Measurements from ENCODE around the gene FRY. TPM values are rescaled to one million over a fixed set of nuclear protein-coding genes. Genes with fewer than 3 reads are reported as not detected.
"Not testable (repeated sequence)": the region's sequence is repeated elsewhere in the genome, so short reads cannot be mapped to it uniquely, and the experiment has no call there.

Gene FRY
- total and polyA plus RNA-seq, 2 donors from 2014 or later, result 21.8 to 69.5 TPM

DNA sequence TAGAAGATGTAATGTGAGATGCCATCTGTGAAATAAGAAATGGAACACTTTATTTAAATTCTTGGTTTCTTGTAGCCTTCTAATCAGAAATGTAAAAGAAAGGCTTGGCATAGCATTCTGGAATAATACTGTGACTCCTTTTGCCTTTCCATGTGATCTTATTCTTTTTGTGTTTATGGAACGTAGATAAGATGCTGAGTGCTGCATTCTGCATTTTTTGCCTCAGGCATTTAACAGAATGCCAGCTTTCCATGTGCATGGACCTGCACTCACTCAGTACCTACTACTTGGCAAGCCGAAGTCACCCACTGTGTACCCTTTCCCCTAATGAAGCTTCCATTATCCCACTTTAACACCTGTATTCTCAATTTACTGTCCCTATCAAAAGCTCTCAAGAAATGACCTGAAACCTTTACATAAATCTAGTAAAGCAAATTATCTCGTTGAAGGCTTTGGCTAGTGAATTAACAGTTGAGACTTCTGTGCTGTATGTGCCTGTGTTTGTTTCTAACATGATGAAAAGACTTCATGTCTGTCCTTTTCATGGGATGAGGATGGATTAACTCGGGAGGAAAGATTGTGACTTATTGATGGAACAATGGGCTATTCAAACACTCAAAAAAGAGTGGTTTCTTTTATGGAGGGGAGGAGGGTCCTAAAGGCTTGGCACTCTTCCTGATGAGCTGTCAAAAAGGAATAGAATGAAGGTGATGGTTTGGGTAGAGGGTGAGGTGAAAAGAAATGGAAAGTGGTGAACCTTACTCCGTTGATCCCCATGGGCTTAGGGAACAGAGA, 44.7 kb upstream of the FRY start:
- DNase-seq (no peak), FAIRE-seq (no peak)
- H3K36me3 ChIP-seq (ENCODE audit: control insufficient read depth in 2 of 3, insufficient read depth in 3 of 3, low read length in 3 of 3), result no peaks in the 10 kb centered on the region
- no peak for TF ChIP-seq CTCF (IDR thresholded peaks at IDR 0.05; ENCODE audit: borderline replicate concordance, extremely low read depth, insufficient read depth)
- no peaks in the 10 kb centered on the region for H3K27me3 ChIP-seq (ENCODE audit: control insufficient read depth, insufficient read depth, low read length)
- H3K27ac ChIP-seq (ENCODE audit: low read depth in 2 of 2, low read length in 2 of 2), result no peak overlapping the region
- intact Hi-C loops (cut with DNase I), result no loop called here
- no peaks in the 10 kb centered on the region for H3K9me3 ChIP-seq (ENCODE audit: control insufficient read depth in 2 of 3, insufficient read depth in 1 of 3, low read length in 3 of 3)
- H3K4me3 ChIP-seq (ENCODE audit: low read length in 3 of 3), result no peak overlapping the region
- H3K9ac ChIP-seq (ENCODE audit: low read length in 3 of 3), result no peak overlapping the region
- H3K4me1 ChIP-seq (ENCODE audit: control insufficient read depth in 2 of 3, insufficient read depth in 2 of 3, low read depth in 1 of 3, low read length in 3 of 3), result peaks cover 0 to 6% (median 0%) of the 10 kb centered on the region in 3 donors

DNA sequence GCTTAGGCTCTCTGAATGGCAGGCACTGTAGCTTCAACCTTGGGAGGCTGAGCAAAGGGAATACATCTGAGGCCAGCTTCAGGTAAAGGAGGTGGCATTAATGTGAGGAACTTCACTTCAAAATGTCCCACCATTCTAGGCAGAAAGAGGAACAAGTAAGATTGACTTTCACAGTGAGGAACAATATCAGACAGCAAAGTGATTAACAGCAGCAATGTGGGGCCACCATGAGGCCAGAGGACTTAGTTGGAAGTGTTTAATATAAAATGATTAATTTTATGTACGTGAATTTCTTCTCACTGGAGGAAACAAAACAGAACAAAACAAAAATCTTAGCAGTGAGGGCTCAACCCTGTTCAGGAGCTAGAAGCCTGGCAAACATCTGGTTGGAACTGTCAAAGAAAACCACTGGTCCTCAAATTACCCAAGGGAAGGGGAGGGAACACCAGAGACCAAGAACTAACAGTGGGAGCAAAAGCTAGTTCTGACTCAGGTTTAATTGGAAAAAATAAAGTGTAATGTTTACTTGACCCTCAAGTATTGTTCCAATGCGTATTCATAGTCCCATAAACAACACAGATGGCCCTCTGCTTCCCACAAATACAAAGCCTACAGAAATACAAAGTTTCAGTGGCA, 43.9 kb upstream of the FRY start:
- Histone ChIP-seq H3K9ac (ENCODE audit: low read length in 3 of 3) (no peak overlapping the region), H3K4me1 (ENCODE audit: control insufficient read depth in 2 of 3, insufficient read depth in 2 of 3, low read depth in 1 of 3, low read length in 3 of 3) (peaks cover 0 to 6% (median 0%) of the 10 kb centered on the region in 3 donors), H3K36me3 (ENCODE audit: control insufficient read depth in 2 of 3, insufficient read depth in 3 of 3, low read length in 3 of 3) (no peaks in the 10 kb centered on the region), H3K27me3 (ENCODE audit: control insufficient read depth, insufficient read depth, low read length) (no peaks in the 10 kb centered on the region), H3K4me3 (ENCODE audit: low read length in 3 of 3) (no peak overlapping the region), H3K9me3 (ENCODE audit: control insufficient read depth in 2 of 3, insufficient read depth in 1 of 3, low read length in 3 of 3) (no peaks in the 10 kb centered on the region), H3K27ac (ENCODE audit: low read depth in 2 of 2, low read length in 2 of 2) (no peak overlapping the region)
- intact Hi-C loops (cut with DNase I), result no loop called here
- FAIRE-seq (no peak), DNase-seq (peak in 1 of 5 donors; percentile 28)
- TF ChIP-seq CTCF (IDR thresholded peaks at IDR 0.05; ENCODE audit: borderline replicate concordance, extremely low read depth, insufficient read depth), result no peak

DNA sequence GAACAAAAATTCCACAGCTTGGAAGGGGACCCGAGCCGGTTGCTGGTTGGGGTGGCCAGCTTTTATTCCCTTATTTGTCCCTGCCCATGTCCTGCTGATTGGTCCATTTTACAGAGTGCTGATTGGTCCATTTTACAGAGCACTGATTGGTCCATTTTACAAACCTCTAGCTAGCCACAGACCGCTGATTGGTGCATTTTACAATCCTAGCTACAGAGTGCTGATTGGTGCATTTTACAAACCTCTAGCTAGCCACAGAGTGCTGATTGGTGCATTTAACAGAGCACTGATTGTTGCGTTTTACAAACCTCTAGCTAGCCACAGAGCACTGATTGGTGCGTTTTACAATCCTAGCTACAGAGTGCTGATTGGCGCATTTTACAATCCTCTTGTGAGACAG, 37.2 kb upstream of the FRY start:
- H3K27ac ChIP-seq (ENCODE audit: low read depth in 2 of 2, low read length in 2 of 2); FAIRE-seq; H3K4me3 ChIP-seq (ENCODE audit: low read length in 3 of 3); H3K9ac ChIP-seq (ENCODE audit: low read length in 3 of 3); H3K9me3 ChIP-seq (ENCODE audit: control insufficient read depth in 2 of 3, insufficient read depth in 1 of 3, low read length in 3 of 3); H3K27me3 ChIP-seq (ENCODE audit: control insufficient read depth, insufficient read depth, low read length); H3K4me1 ChIP-seq (ENCODE audit: control insufficient read depth in 2 of 3, insufficient read depth in 2 of 3, low read depth in 1 of 3, low read length in 3 of 3); DNase-seq; H3K36me3 ChIP-seq (ENCODE audit: control insufficient read depth in 2 of 3, insufficient read depth in 3 of 3, low read length in 3 of 3); intact Hi-C loops (cut with DNase I): not testable (repeated sequence)

DNA sequence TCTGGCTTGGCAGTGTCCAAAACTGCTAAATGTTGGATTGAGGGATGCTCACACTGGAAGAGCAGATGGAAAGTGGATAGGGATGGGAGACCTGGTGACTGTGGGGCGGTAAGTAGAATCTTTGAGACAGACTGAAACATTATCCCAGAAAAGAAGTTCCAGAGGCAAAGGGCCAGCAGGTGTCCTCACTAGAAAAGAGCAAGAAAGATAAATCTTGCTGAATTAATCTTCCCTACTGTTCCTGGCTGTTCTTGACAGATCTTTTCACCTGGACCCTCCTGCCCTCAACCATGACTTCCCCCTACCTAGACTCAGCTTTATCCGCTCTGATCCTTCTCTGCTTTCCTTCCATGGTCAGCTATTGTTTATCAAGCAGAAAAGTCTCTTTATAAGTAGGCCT, 35.0 kb upstream of the FRY start:
- H3K9ac ChIP-seq (ENCODE audit: low read length in 3 of 3), result no peak overlapping the region
- no peak overlapping the region for H3K4me3 ChIP-seq (ENCODE audit: low read length in 3 of 3)
- no peaks in the 10 kb centered on the region for H3K27me3 ChIP-seq (ENCODE audit: control insufficient read depth, insufficient read depth, low read length)
- intact Hi-C loops (cut with DNase I), result no loop called here
- no peaks in the 10 kb centered on the region for H3K36me3 ChIP-seq (ENCODE audit: control insufficient read depth in 2 of 3, insufficient read depth in 3 of 3, low read length in 3 of 3)
- no peaks in the 10 kb centered on the region for H3K4me1 ChIP-seq (ENCODE audit: control insufficient read depth in 2 of 3, insufficient read depth in 2 of 3, low read depth in 1 of 3, low read length in 3 of 3)
- H3K9me3 ChIP-seq (ENCODE audit: control insufficient read depth in 2 of 3, insufficient read depth in 1 of 3, low read length in 3 of 3), result no peaks in the 10 kb centered on the region
- DNase-seq, result peak in 3 of 5 donors; percentile 29 to 67 (median 33)
- FAIRE-seq, result no peak
- H3K27ac ChIP-seq (ENCODE audit: low read depth in 2 of 2, low read length in 2 of 2), result no peak overlapping the region
- TF ChIP-seq CTCF (IDR thresholded peaks at IDR 0.05; ENCODE audit: borderline replicate concordance, extremely low read depth, insufficient read depth), result no peak

Data from kidney (tissue), 14 donors.